A549 (cell line): ENCODE measurements around the gene BOC. TPM values are rescaled to one million over a fixed set of nuclear protein-coding genes. Genes with fewer than 3 reads are reported as not detected.

ENCODE experiments used
- ATAC-seq, 2 experiments: fragments of 200-7000 bp in 1 of 2; fragments of >200 bp in 1 of 2; cut with Nextera tagmentation in 1 of 2; cut with Tn5 transposase in 1 of 2; 3 replicates each; pipeline versions ENCODE4 v1.8.0 to v1.9.1; 2018 to 2020; ENCODE audit warnings: mild to moderate bottlenecking in 1 of 2, moderate library complexity in 1 of 2
- CTCF ChIA-PET: fragments of 300-600 bp; sonication (Branson Sonifier 250); formaldehyde crosslinking; extraction: SDS; loops from one replicate; lab custom pipeline; 2021; ENCODE audit warnings: antibody characterized with exemption, inconsistent platforms; lab: Yijun Ruan, JAX
- POLR2A ChIA-PET: fragments of 350-600 bp; formaldehyde crosslinking; extraction: SDS; loops from one replicate; lab custom pipeline; 2021; ENCODE audit warnings: antibody characterized with exemption, inconsistent platforms; lab: Yijun Ruan, JAX
- DNase-seq, 2 experiments: peaks; one replicate each; pipeline versions ENCODE4 v3.0.0 to v3.0.0-alpha.2; 2011 to 2016; ENCODE audit warnings: low read depth in 1 of 2, low spot score in 1 of 2
- FAIRE-seq: peaks from 2 replicates; lab custom pipeline; 2011; peaks lifted over from hg19 to GRCh38; lab: Jason Lieb, UNC
- H3K27ac ChIP-seq, 2 experiments: fragments of >200 bp; sonication (Bioruptor Twin); formaldehyde crosslinking; 3 replicates each; pipeline ENCODE4 v1.5.1; 2016 to 2017
- H3K4me1 ChIP-seq: fragments of >200 bp; sonication (Bioruptor Twin); formaldehyde crosslinking; 3 replicates; pipeline ENCODE4 v1.6.1; 2016
- H3K4me2 ChIP-seq: fragments of >200 bp; sonication (Bioruptor Twin); formaldehyde crosslinking; 3 replicates; pipeline ENCODE4 v1.6.1; 2016
- H3K4me3 ChIP-seq: fragments of >200 bp; sonication (Bioruptor Twin); formaldehyde crosslinking; 3 replicates; pipeline ENCODE4 v1.5.1; 2016
- H3K9me3 ChIP-seq: fragments of >200 bp; sonication (Bioruptor Twin); formaldehyde crosslinking; 3 replicates; pipeline ENCODE4 v1.6.1; 2016
- CBX2 ChIP-seq: fragments of 200-600 bp; sonication (generic); IDR thresholded peaks from 2 replicates; pipeline ENCODE4 v1.6.1; 2016; ENCODE audit warnings: low read depth, mild to moderate bottlenecking, borderline replicate concordance
- EHMT2 ChIP-seq: fragments of 200-600 bp; sonication (generic); IDR thresholded peaks from 2 replicates; pipeline ENCODE4 v1.6.1; 2016; ENCODE audit warnings: antibody characterized with exemption, low read depth, mild to moderate bottlenecking, moderate library complexity
- FOSL2 ChIP-seq, 2 experiments: fragments of 450-650 bp in 1 of 2; fragments of >200 bp in 1 of 2; sonication (Bioruptor Twin) in 1 of 2; formaldehyde crosslinking; IDR thresholded peaks; 2 replicates each; pipeline versions ENCODE4 v1.5.0 to v1.6.1; 2016 to 2020; ENCODE audit warnings: mild to moderate bottlenecking in 1 of 2, moderate library complexity in 1 of 2
- JUN ChIP-seq, 2 experiments: fragments of >200 bp; sonication (Bioruptor Twin); formaldehyde crosslinking; IDR thresholded peaks; 2 replicates in 1 of 2; 3 replicates in 1 of 2; pipeline ENCODE4 v1.6.1; 2016 to 2017
- JUNB ChIP-seq: fragments of >200 bp; sonication (Bioruptor Twin); formaldehyde crosslinking; IDR thresholded peaks from 2 replicates; pipeline ENCODE4 v1.6.1; 2016
- MAFK ChIP-seq: fragments of 450-650 bp; IDR thresholded peaks from 2 replicates; pipeline ENCODE4 v1.6.1; 2014; ENCODE audit not compliant: partially characterized antibody
- NPAS2 ChIP-seq: fragments of 250-450 bp; sonication (Bioruptor Pico); IDR thresholded peaks from 2 replicates; pipeline ENCODE4 v1.8.0; 2022; ENCODE audit warnings: mild to moderate bottlenecking, moderate library complexity, borderline replicate concordance
- RNF2 ChIP-seq: fragments of 200-600 bp; sonication (generic); IDR thresholded peaks from 2 replicates; pipeline ENCODE4 v1.6.1; 2016; ENCODE audit warnings: low read depth, mild to moderate bottlenecking, antibody characterized with exemption, moderate library complexity, borderline replicate concordance
- SMC3 ChIP-seq: fragments of >200 bp; sonication (Bioruptor Twin); formaldehyde crosslinking; IDR thresholded peaks from 3 replicates; pipeline ENCODE4 v1.6.1; 2018; ENCODE audit warnings: inconsistent platforms
- ZC3H11A ChIP-seq: fragments of 450-650 bp; IDR thresholded peaks from 2 replicates; pipeline ENCODE4 v1.6.1; 2014; ENCODE audit warnings: antibody characterized with exemption, mild to moderate bottlenecking
- WGBS: methylation state at CpG from one replicate; pipeline ENCODE4 v1.1.6; 2017; ENCODE audit errors: missing lambda C conversion rate; 5-methylcytosine and 5-hydroxymethylcytosine counted together
- polyA minus RNA-seq: library from RNA; depleted of rRNA, polyadenylated mRNA; stranded (reverse); fragments of >200 nt; gene quantifications from 2 replicates; pipeline ENCODE4 v1.2.3, GENCODE V29; 2011; rRNA and poly(A)+ RNA removed
- polyA plus RNA-seq, 4 experiments: library from polyadenylated mRNA; depleted of rRNA in 3 of 4; stranded (reverse); fragments of >200 nt; fragmentation: RNase III in 1 of 4; extraction: RNeasy Plus Mini Kit Qiagen cat#74134 plus additional on column Dnase treatment in 1 of 4; gene quantifications; 2 replicates in 3 of 4; 3 replicates in 1 of 4; pipeline ENCODE4 v1.2.3, GENCODE V29; 2011 to 2017
- TF ChIP-seq, protein P1 (sequence below): IDR thresholded peaks from 2 replicates; pipeline ENCODE4 v1.6.1; 2012
- TF ChIP-seq, protein P2 (sequence below): fragments of 200-600 bp; sonication (generic); IDR thresholded peaks from 2 replicates; pipeline ENCODE4 v1.6.1; 2016; ENCODE audit warnings: antibody characterized with exemption, mild to moderate bottlenecking, moderate library complexity

Gene BOC, protein sequence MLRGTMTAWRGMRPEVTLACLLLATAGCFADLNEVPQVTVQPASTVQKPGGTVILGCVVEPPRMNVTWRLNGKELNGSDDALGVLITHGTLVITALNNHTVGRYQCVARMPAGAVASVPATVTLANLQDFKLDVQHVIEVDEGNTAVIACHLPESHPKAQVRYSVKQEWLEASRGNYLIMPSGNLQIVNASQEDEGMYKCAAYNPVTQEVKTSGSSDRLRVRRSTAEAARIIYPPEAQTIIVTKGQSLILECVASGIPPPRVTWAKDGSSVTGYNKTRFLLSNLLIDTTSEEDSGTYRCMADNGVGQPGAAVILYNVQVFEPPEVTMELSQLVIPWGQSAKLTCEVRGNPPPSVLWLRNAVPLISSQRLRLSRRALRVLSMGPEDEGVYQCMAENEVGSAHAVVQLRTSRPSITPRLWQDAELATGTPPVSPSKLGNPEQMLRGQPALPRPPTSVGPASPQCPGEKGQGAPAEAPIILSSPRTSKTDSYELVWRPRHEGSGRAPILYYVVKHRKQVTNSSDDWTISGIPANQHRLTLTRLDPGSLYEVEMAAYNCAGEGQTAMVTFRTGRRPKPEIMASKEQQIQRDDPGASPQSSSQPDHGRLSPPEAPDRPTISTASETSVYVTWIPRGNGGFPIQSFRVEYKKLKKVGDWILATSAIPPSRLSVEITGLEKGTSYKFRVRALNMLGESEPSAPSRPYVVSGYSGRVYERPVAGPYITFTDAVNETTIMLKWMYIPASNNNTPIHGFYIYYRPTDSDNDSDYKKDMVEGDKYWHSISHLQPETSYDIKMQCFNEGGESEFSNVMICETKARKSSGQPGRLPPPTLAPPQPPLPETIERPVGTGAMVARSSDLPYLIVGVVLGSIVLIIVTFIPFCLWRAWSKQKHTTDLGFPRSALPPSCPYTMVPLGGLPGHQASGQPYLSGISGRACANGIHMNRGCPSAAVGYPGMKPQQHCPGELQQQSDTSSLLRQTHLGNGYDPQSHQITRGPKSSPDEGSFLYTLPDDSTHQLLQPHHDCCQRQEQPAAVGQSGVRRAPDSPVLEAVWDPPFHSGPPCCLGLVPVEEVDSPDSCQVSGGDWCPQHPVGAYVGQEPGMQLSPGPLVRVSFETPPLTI
- polyA plus RNA-seq (2011; rRNA removed) (4.0 and 5.7 TPM in 2 replicates), polyA plus RNA-seq (2017; fragmentation: RNase III; extraction: RNeasy Plus Mini Kit Qiagen cat#74134 plus additional on column Dnase treatment) (3.4 to 4.0 TPM (median 3.6 TPM) in 3 replicates), polyA minus RNA-seq (7.2 and 7.5 TPM in 2 replicates)
- 6.8 and 7.2 TPM in 2 replicates for polyA plus RNA-seq (2012; cell fraction: cytosol; rRNA removed)
- 9.9 and 10.2 TPM in 2 replicates for polyA plus RNA-seq (2012; cell fraction: nucleus; rRNA removed)

DNA sequence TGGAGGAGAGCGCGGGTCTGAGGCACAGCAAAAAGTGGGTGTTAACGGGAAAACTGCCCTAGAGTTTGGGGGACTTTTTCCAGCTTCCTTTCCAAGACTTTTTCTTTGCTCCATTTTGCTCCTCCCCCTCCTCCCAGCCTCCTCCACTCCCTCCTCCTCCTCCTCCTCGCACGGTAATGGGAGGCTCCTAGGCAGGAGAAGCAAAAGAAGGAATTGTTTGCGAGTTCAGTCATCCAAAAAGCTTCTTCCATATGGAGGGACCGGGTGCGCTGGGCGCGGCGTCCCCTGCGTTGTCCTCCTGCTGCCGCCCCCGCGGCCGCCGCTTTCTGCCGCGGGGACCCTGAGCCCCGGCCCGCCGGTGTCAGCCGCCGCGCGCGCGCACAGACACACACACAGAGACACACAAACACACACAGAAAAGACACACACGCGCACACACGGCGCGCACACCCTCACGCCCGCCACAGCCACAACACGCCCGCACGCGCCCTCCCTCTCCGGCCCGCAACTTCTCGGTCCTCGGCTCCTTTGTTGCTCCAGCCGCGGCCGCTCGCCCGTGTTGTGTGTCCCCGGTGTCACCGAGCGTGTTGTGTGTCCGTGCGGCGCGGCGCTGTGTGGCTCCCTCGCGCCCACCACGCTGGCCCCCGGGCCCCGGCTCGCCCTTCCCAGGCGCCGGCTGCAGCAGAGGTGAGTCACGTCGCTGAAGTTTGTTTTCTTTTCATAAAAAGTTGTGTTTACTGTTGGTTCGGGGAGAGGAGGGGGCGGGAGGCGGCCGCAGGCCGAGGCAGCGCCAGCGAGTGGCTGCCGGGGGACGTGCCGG is at the start of gene BOC:
BOC (plus strand) TSS at position 228 of the 820 bp plus-strand sequence. CDS start 38,246 bp downstream, outside the sequence.
- peak; percentile 84 to 88 for ATAC-seq
- Histone ChIP-seq H3K4me2 (peak within 1 kb of the TSS; percentile 96), H3K4me3 (peak within 1 kb of the TSS; percentile 66)
- ChIA-PET CTCF (interaction anchor here (0.6 to 1.6 kb wide), 7 partner anchors 11 to 154 kb away, joined by 3 to 6 read pairs (median 3); no protein-coding TSS in a partner anchor), POLR2A (interaction anchor here (0.6 kb wide), 1 partner anchor 20 kb away, joined by 3 read pairs; no protein-coding TSS in a partner anchor)
- no peak for TF ChIP-seq ZC3H11A
- peak; percentile 64; the same call in 1 of the 2 replicates for TF ChIP-seq RNF2
- peak in 1 of 2 experiments; percentile 19; a peak in 1 of 5 replicates for TF ChIP-seq JUN (IDR thresholded peaks at IDR 0.05)
- TF ChIP-seq, protein P1, sequence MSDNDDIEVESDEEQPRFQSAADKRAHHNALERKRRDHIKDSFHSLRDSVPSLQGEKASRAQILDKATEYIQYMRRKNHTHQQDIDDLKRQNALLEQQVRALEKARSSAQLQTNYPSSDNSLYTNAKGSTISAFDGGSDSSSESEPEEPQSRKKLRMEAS = peak; percentile 51; the same call in 1 of the 2 replicates
- peak; percentile 13; the same call in 1 of the 3 replicates for TF ChIP-seq SMC3
- 0 out of 2 replicates have a peak, but pooled peaks have one; percentile 12 for TF ChIP-seq JUNB
- TF ChIP-seq NPAS2 (CRISPR knock-in tag) = no peak
- no peak for TF ChIP-seq FOSL2 (IDR thresholded peaks at IDR 0.05)
- TF ChIP-seq FOSL2 (CRISPR knock-in tag; IDR thresholded peaks at IDR 0.05) = peak; percentile 46; the same call in 1 of the 2 replicates
- TF ChIP-seq, all 56 proteins: peak for 6
- DNase-seq (peak; percentile 43 to 45), FAIRE-seq (no peak)
- Histone ChIP-seq H3K4me1 (peaks cover 7% of the 10 kb centered on the region; the same call in 2 of the 3 replicates), H3K9me3 (no peaks in the 10 kb centered on the region), H3K27ac (peak within 1 kb of the TSS; percentile 68 to 89)
- WGBS = 2% methylated on average over 54 of the region's 76 CpGs

DNA sequence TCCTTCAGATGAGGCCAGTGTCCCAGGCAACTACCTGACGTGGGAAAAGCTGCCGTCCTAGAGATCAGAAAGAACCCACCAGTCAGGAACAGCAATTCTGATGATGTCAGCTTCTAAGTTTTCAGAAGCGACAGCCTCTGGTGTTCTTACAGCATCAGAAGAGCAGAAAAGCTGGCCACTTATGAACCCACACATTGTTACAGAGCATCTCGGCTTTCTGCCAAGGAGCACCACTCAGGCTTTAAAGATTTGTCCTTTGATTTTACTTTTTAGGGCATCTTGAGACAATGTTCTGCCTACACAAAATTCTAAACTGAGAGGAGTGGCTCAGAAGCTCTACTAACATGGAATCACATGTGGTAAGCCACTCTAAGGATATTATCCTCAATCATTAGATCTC is 49.7 kb upstream of the BOC start:
- FAIRE-seq = no peak
- POLR2A ChIA-PET = no interaction called here
- H3K4me3 ChIP-seq = no peak overlapping the region
- WGBS = 63% methylated on average over 4 of the region's 4 CpGs
- H3K4me1 ChIP-seq = no peaks in the 10 kb centered on the region
- H3K9me3 ChIP-seq = no peaks in the 10 kb centered on the region
- ATAC-seq = no peak
- no peak overlapping the region for H3K4me2 ChIP-seq
- H3K27ac ChIP-seq = no peak overlapping the region
- CTCF ChIA-PET = interaction anchor here (1.0 to 1.2 kb wide), 2 partner anchors 127 to 416 kb away, joined by 3 to 5 read pairs; no protein-coding TSS in a partner anchor
- TF ChIP-seq CBX2 (no peak), EHMT2 (no peak), MAFK (peak; percentile 16)
- DNase-seq = no peak

DNA sequence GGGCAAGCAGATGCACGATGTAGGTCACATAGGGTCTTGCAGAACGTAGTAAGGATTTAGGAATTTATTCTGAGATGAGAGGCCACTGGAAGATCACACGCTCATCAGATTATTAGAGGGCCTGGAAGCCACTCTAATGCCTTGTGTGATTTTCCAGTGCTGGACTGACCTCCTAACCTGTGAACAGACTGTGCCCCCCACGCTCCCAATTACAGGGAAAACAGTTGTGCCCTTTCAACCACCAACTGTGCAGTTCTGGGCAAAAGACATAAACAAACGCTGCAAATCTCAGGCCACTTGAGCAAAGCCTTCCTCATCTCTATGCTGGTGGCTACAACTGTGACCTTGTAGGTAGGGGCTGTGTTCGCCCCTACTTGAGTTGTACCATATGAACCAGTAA is 48.2 kb upstream of the BOC start:
- Histone ChIP-seq H3K4me2 (no peak overlapping the region), H3K27ac (no peak overlapping the region), H3K9me3 (no peaks in the 10 kb centered on the region), H3K4me3 (no peak overlapping the region), H3K4me1 (no peaks in the 10 kb centered on the region)
- WGBS = 51% methylated on average over 6 of the region's 6 CpGs
- TF ChIP-seq, protein P2, sequence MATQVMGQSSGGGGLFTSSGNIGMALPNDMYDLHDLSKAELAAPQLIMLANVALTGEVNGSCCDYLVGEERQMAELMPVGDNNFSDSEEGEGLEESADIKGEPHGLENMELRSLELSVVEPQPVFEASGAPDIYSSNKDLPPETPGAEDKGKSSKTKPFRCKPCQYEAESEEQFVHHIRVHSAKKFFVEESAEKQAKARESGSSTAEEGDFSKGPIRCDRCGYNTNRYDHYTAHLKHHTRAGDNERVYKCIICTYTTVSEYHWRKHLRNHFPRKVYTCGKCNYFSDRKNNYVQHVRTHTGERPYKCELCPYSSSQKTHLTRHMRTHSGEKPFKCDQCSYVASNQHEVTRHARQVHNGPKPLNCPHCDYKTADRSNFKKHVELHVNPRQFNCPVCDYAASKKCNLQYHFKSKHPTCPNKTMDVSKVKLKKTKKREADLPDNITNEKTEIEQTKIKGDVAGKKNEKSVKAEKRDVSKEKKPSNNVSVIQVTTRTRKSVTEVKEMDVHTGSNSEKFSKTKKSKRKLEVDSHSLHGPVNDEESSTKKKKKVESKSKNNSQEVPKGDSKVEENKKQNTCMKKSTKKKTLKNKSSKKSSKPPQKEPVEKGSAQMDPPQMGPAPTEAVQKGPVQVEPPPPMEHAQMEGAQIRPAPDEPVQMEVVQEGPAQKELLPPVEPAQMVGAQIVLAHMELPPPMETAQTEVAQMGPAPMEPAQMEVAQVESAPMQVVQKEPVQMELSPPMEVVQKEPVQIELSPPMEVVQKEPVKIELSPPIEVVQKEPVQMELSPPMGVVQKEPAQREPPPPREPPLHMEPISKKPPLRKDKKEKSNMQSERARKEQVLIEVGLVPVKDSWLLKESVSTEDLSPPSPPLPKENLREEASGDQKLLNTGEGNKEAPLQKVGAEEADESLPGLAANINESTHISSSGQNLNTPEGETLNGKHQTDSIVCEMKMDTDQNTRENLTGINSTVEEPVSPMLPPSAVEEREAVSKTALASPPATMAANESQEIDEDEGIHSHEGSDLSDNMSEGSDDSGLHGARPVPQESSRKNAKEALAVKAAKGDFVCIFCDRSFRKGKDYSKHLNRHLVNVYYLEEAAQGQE = no peak
- DNase-seq (no peak), ATAC-seq (no peak), FAIRE-seq (no peak)
- ChIA-PET POLR2A (no interaction called here), CTCF (no interaction called here)
